Globus pallidus (tissue), 1 donor: ENCODE data around the gene KHDRBS1.
"Not testable (repeated sequence)": the region's sequence is repeated elsewhere in the genome, so short reads cannot be mapped to it uniquely, and the experiment has no call there.

Experiments used
- DNase-seq: peaks from one replicate; pipeline ENCODE4 v3.0.0-alpha.2; 2015; ENCODE audit warnings: low spot score

KHDRBS1 gene

DNA sequence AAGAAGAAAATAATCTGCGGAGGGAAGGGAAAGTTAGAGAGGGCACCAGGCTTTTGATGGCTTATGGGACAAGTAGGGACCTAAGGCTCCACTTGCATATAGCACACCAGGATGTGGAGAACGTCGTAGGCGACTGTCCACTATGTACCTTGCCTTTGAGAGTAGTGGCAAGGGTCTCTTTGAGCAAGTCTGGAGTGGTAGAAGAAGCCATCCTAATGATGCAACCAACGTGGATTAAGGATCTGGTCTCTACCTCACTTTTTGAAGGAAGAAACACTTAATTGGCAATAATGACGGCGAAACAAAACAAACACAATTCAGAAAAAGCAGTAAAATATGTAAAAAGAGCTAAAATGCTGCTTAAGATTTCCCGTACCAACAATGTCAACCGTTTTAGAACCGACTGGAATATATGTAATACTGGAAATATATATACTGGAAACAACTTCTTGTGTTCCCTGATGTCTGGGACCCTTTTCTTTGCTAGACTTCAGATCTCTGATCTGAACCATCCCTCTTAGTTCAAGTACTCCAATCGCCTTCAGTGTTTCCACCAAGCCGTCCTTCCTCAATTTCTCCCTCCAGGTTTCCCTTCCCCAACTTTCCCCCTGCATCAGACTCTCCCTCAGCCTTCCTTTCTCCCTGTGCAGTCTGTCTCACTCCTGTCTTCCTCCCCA lies 821 bp upstream of the KHDRBS1 start:
- peak; percentile 13 for DNase-seq

DNA sequence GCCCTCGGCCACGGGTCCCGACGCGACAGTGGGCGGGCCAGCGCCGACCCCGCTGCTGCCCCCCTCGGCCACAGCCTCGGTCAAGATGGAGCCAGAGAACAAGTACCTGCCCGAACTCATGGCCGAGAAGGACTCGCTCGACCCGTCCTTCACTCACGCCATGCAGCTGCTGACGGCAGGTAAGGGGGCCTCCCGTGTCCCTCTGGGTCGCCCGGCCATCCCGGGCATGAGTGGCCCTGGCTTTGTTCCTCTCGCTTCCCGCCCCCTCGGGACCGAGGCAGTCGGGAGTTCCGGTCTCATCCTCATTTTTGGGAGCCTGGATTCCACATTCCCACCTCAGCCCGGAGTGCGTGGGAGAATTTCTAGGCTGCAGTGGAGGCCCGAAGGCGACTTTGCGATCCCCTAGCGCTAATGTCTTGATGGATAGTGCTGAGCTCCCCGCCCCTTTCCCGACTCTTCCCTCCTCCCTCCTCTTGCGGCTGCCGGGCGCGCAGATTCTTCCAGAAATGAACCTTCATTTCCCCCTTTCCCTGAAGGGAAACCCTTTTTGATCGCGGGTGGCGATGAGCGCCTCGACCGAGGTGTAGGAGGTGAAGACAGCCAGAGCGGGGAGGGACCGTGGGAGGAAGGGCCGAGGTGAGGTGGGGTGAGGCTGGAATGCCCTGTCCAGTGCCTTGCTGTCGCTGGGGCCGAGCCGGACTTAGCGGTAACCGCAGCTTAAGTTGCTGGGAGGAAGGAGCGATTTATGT lies 705 bp downstream of the KHDRBS1 start:
- peak; percentile 47 for DNase-seq

DNA sequence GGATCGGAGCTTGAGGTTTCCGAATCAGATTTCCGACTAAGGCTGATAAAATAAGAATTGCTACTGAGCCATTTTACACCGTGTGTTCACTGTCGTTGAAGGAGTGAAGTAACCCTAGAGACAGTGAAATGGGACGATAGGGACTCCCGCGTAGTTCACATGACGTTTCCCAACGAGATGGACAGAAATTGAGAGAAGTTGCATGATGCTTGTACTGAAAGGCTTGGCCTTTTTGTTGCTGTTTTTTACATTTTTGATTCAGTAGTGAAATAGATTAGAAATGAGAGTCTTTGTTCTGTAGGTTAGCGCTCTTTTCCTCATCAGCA lies 1.2 kb downstream of the KHDRBS1 start:
- no peak for DNase-seq

DNA sequence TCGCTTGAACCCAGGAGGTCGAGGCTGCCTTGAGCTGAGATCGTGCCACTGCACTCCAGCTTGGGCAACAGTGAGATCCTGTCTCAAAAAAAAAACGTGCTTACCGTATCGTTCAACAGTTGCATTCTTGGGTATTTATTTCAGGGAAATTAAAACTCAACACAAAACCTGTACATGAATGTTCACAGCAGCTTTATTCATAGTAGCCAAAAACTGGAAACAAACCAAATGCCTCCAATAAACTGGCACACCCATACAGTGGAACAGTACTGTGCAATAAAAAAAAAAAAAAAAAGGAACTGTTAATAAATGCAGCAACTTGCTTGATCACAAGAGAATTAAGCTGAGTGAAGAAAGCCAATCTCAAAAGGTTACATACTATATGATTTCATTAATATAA lies 6.7 kb downstream of the KHDRBS1 start:
- no peak for DNase-seq

DNA sequence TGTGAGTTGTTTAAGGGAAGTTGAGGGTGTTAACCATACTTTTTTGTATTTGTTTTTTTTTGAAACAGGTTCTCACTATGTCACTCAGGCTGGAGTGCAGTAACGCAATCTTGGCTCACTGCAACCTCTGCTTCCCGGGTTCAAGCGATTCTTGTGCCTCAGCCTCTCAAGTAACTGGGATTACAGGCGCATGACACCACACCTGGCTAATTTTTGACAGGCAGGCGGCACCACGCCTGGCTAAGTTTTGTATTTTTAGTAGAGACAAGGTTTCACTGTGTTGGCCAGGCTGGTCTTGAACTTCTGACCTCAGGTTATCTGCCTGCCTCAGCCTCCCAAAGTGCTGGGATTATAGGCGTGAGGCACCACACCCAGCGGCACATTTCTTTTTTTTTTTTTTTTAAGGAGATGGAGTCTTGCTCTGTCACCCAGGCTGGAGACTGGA lies 7.9 kb downstream of the KHDRBS1 start:
- DNase-seq: not testable (repeated sequence)

DNA sequence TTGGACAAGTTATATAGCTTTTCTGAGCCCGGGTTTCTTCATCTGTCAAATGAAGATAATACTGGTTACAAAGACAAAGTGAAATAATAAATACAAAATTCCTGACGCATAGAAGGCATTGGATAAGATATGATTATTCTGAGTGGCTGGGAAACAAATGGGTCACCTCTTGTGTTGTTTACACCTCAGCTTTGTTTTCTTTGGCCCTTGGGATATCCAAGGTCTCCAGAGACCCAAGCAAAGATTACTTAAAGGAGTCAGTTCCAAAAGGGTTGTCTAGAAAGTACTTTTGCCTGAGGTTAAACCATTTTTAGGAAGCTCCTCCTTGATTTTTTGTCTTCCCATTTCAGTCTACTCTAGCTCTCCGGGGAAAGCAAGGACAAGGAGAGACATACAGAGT lies 9.7 kb downstream of the KHDRBS1 start:
- DNase-seq: no peak

DNA sequence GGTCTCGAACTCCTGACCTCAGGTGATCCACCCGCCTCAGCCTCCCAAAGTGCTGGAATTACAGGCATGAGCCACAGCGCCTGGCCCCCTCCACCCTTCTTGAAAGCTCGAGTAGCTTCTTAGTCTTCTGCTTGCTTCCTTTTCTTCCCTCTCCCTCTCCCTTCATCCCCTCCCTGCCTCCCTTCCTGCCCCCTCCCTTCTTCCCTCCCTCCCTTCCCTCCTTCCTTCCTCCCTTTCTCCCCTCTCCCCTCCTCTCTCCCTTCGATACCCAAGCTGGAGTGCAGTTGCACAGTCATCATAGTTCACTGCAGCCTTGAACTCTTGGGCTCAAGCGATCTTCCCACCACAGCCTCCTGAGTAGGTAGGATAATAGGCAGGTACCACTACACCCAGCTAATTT lies 11.8 kb downstream of the KHDRBS1 start:
- no peak for DNase-seq

DNA sequence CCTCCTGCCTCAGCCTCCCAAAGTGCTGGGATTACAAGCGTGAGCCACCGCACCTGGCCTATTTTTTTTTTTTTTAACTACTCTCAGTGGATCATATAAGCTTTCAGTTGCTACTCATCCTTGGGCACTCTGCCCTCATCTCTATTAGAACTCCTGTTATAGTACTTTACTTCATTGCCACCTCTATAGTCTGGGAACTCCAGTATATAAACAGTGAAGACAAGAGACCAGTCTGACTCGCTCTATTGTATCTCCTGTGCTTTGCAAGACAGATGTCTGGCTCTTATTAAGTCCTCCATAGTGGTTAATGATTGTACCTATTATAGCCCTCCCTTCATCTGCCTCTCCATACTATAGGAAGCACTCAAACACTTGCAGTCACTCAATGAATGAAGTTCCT lies 15.1 kb downstream of the KHDRBS1 start:
- no peak for DNase-seq

DNA sequence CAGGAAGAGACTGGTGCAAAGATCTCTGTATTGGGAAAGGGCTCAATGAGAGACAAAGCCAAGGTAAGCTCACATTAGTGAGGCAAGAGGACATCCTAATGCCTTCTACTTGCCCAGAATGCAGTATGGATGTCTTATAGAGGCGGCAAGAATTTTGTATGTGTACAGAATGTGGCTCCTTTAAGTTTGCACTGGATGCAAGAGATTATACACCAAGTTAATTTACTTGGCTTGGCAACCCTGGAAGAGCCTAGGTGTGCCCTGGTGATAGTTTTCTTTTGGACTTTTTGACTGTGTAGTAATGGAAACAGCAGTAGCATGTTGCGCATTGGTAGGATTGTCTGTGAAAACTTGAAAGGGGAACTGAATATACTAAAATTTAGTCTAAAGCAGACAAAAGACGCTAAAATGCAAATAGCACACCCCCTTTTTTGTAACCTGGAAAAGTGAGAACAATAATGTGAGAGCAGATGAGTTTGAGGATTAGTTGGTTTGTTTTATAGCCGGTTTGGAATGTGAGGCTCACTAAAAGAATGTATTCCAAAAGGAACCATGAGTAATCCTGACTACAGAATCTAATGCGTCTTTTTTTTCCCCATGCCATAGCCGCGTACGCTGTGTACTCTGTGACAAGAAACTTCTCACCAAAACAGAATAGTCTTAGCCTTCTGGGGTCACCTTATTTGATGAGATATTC lies 18.1 kb downstream of the KHDRBS1 start:
- DNase-seq: no peak

DNA sequence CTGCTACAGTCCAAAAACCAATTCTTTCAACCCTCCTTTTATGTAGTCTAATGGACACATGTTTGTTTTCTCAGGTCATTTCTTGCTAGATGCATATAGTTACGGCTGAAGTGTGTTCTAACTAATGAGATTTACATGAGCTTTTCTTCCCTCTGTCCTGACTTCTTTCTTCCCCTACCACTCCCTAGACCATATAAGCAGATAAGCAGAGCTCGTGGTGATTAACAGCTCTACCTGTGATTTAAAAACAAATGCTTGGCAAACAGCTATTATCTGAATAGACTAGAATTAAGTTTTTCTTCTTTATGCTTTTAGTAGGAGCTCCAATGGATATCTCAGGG lies 18.6 kb downstream of the KHDRBS1 start:
- DNase-seq: no peak

DNA sequence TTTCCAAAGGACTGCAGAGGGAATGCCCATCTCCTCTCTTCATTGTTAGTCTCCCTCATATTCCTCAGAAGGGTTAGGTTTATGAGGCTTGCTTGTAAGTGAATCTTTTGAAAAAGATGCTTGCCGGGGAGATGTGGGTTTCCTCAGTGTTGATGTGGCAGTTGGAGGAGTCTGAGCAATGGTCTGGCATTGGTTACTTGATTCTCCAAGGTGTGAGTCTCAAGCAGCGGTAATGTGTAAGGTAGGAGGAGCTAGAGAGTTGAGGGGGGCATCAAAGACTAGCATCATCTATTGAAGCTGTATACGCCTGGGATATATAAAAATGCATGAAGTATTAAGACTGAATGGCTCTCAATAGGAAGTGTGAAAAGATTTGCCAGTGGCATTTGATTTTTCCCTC lies 21.5 kb downstream of the KHDRBS1 start:
- no peak for DNase-seq

DNA sequence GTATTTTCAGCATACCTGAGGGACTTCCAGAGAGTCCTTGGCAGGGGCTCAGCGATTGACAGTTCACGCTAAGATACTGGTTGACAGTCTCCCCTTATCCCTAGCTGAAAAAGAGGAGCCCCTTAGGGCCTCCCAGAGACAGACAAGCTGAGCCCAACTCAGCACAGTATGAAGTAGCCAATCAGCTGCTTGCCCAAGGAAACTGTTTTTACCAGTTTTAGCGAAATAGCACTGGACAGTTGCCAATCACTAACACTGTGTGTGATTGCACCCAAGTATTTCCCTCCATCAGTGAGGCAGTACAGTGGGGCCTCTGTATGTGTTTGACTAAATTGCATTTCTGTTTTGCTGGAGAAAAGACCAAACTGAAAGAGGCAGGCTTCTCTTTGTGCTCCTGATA lies 27.0 kb downstream of the KHDRBS1 start:
- DNase-seq: peak; percentile 75

DNA sequence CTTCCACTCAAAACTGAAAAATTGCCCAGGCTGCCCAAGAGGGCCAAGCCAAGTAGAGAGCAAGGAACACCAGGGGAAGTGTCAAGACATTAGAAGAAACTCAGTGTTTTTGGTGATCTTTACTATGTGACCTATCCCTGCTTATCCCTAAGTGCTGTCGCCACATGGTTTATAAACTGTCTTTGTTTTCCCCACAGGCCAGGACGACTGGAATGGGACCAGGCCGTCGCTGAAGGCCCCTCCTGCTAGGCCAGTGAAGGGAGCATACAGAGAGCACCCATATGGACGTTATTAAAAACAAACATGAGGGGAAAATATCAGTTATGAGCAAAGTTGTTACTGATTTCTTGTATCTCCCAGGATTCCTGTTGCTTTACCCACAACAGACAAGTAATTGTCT lies 28.7 kb downstream of the KHDRBS1 start:
- DNase-seq: peak; percentile 63

DNA sequence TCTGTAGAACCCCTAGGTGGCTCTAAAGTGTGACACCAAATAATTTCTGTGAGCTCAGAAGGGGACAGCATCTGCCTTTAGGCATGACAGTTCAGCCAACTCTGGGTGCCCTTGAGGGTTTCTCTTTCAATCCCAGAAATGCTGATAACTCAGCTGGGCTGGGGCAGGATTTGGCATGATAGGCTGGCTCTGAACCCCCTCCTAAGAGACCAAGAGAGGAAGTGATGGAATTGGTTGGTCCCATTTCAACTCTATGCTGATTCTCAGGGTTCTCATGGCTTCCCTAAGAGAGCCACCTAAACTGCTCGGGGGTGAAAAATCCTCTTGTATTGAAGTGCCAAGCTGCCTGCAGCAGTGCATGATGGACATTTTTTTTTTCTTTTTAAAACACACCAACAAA lies 30.6 kb downstream of the KHDRBS1 start:
- DNase-seq: no peak

DNA sequence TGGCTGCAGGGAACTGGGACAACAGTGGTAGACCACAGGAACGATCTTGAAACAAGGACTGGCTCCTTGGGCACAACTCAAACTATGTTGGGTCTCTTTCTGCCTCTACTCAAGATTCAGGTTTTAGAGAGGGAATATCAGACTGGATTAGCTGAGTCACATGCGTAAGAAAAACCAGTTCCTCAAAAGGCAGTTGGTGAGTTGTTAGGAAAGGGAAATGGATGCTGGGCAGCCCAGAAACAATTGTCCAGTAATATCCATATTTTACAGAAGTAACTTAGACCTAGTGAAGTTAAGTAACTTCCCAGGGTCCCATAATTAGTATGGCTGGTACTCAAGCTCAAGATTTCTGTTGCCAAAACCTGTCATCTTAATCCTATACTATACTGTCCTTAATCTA lies 32.1 kb downstream of the KHDRBS1 start:
- no peak for DNase-seq

DNA sequence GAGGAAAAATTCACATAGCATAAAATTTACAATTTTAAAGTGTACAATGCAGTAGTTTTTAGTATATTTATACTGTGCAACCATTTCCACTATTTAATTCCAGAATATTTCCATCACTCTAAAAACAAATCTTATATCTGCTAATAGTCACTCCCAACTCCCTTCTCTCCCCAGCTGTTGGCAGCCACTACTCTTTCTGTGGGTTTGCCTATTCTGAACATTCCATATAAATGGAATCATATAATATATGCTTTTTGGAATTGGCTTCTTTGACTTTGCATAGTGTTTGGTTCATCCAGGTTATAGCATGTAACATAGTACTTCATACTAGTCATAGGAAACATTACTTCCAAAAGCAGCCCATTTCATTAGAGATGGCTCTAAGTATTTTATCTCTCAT lies 34.0 kb downstream of the KHDRBS1 start:
- no peak for DNase-seq

DNA sequence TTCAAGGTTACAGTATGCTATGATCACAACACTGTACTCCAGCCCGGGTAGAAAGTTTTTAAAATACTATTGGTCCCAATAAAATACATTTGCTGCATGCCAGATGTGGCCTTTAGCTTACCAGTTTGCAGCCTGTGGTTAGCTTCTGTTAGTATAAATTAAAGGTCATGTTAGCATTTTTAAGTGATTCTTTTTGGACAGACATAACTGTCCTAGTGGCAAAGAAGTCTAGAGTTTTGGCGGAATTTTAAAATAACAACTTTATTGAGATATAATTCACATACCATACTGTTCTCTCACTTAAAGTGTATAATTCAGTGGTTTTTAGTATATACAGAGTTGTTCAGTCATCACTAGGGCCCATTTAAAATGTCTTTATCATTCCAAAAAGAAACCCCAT lies 34.8 kb downstream of the KHDRBS1 start:
- no peak for DNase-seq

DNA sequence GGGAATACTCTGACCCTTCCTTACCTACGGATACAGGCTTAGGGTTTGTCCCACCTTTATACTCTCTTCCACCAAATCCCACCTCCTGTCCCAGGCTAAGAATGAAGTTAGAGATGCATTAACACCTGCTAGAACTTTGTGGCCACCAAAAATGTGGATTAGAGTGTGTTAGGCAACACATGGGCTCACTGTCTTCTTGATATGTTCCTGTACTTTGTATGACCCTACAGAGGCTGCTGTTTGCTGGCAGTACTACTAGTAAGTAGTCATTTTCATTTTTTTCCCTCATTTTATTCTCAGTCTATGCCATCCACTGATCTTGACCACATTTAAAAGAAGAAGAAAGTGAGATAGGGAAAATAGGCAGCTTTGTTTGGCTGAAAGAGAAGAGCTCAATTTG lies 38.0 kb downstream of the KHDRBS1 start:
- no peak for DNase-seq

DNA sequence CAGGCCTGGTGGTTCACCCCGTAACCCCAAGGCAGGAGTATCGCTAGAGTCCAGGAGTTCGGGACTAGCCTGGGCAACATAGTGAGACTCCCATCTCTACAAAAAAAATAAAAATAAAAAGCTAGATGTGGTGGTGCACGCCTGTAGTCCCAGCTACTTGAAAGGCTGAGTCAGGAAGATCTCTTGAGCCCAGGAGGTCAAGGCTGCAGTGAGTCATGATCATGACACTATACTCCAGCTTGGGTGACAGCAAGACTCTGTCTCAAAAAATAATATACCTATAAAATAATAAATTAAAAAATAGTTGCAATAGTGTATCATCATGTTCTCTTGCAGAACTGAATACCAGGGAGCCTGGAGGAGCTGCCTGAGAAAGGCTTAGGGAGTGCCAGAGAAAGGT lies 39.2 kb downstream of the KHDRBS1 start:
- no peak for DNase-seq

DNA sequence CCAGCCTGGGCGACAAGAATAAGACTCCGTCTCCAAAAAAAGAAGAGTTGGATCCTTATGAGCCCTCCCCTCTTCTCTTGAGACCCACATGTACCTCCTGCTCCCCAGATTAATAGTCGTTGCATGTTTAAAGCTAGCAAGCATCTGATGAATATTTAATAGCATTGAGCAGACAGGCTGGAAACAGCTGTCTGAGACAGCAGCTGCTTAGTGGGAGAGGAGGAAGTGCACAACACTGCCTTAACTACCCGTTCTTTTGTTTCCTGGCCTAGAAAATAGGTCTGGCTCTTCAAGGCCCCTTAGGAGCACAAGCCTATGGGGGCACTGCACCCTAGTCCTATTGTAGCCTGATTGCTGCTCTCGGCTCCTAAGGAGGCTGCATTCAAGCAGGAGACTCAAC lies 41.7 kb downstream of the KHDRBS1 start:
- DNase-seq: no peak

DNA sequence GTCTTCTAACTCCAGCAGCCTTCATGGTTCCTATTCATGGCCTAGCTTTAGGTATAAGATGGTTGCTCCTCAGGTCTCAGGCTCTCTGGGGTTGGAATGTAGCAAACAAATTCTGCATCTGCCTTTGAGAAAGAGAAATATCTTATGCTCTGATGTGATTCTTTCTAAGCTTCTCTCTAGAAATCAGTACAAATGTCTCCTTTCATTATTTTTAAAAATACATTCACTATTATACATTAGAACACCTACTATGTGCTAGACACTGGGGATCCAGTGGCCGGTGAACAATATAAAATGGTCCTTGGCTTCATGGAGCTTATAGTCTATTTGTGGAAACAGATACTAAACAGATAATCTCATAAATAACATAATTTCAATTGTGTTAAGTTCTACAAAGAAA lies 42.9 kb downstream of the KHDRBS1 start:
- DNase-seq: no peak

DNA sequence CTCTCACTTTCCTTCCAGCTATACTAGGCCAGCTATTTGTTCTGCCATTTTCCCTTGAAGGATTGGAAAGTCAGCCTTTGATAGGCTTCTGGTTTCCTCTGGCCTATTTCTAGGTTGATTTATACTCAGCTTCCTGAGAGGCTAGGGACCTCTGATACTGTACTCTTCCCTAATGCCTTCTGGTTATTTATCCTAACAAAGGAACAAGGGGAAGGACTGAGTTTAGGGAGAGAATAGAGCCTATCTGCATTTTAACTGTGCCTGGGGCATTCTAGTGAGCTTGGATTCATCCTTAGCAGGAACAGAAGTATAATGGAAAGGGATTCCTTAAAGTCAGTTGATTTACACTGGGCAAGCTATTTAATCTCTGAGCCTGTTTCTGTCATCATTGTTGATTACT lies 47.2 kb downstream of the KHDRBS1 start:
- DNase-seq: no peak

DNA sequence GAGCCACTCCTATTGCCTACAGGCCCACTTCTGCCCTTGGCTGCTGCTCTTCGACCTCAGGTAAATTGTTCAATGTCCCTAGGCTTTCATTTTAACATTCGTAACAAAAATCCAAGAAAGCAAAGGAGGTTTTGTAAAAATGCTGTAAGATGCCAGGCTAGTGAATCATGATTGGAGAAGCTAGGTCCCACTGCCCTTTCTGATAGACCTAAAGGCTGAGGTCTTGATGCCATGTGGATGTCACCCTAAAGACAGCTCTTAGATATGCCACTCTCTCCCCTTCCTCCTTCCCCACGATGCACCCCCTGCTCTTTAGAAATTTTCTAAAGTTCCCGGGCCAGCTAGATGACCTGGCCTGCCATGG lies 49.2 kb downstream of the KHDRBS1 start:
- no peak for DNase-seq

DNA sequence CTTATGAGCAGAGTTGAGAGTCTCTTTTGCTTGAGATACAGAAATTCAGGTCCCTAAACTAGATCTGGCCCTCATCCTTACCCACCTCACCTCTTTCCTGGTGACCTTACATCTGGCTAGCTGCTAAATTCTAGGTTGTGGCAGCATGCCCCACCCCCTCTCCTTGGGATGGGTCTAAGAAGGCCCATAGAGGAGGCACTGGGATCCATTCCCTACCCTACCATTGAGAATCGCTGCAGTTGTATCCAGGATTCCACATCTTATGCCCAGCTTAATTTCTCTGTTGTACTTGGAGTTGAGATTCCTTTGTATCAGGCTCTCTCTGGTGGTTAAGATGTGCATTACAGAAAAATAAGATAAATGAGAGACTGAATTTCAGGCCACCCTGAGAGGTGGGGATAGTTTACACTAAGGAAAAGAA lies 49.6 kb downstream of the KHDRBS1 start:
- DNase-seq: peak; percentile 78
